ENCODE data around the gene PAX2.

DNA sequence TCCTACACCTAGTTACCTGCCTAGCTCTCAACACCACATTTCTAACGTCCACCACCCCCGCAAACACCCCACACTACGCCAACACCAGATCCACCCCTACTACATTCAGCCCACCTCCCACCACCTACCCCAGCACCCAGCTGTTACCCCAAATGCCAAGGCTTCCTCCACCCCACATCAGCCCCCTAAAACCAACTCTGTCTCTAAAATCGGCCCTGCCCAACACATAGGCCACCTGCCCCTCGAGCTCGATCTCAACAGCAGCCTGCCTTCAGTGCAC, 114.0 kb downstream of the PAX2 start:
- TF ChIP-seq, protein P1, sequence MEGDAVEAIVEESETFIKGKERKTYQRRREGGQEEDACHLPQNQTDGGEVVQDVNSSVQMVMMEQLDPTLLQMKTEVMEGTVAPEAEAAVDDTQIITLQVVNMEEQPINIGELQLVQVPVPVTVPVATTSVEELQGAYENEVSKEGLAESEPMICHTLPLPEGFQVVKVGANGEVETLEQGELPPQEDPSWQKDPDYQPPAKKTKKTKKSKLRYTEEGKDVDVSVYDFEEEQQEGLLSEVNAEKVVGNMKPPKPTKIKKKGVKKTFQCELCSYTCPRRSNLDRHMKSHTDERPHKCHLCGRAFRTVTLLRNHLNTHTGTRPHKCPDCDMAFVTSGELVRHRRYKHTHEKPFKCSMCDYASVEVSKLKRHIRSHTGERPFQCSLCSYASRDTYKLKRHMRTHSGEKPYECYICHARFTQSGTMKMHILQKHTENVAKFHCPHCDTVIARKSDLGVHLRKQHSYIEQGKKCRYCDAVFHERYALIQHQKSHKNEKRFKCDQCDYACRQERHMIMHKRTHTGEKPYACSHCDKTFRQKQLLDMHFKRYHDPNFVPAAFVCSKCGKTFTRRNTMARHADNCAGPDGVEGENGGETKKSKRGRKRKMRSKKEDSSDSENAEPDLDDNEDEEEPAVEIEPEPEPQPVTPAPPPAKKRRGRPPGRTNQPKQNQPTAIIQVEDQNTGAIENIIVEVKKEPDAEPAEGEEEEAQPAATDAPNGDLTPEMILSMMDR (IDR thresholded peaks at IDR 0.05) = no peak
- no peak for TF ChIP-seq POLR2A (IDR thresholded peaks at IDR 0.05)
